LHCN-M2 (cell line): ENCODE results near the gene ZNF182. TPM values are rescaled to one million over a fixed set of nuclear protein-coding genes. Genes with fewer than 3 reads are reported as not detected.
"Not testable (repeated sequence)": the region's sequence is repeated elsewhere in the genome, so short reads cannot be mapped to it uniquely, and the experiment has no call there.

Experiments
- DNase-seq: peaks from one replicate; pipeline ENCODE4 v3.0.0-alpha.2; 2012; ENCODE audit warnings: low read depth
- polyA plus RNA-seq: library from polyadenylated mRNA; unstranded; fragments of >200 nt; gene quantifications from one replicate; pipeline ENCODE4 v1.2.1, GENCODE V29; 2012; ENCODE audit warnings: missing spikeins
- total RNA-seq: library from RNA; depleted of rRNA; stranded (reverse); fragments of >200 nt; gene quantifications from 2 replicates; pipeline ENCODE4 v1.2.3, GENCODE V29; 2014; rRNA removed

ZNF182 gene
- 2.7 and 3.8 TPM in 2 replicates for total RNA-seq
- 1.2 TPM for polyA plus RNA-seq

- peak; percentile 85 for DNase-seq
These were observed at the start of gene ZNF182 for GRCh38 chrX:48003758-48004457. Gene ZNF182, minus strand, starts transcription at chrX:48003989. Its CDS starts 1,380 bp downstream, at chrX:48002609.

DNA sequence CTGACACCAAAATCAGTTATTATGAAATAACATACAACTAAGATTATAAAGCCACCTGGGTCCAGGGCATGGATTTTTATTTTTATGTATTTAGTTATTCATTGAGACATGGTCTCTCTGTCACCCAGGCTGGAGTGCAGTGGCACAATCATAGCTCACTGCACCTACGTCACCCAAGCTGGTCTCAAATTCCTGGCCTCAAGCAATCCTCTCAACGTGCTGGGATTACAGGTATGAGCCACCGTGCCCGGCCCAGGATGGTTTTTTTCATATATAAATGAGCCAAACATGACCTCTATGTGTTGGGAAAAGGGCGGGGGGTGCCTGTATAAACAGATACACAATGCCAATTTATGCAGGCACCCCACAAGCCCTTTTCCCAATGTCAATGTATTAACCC, 43.1 kb upstream of the ZNF182 start:
- no peak for DNase-seq

GRCh38 chrX:48045410-48046311, 41.9 kb upstream of the ZNF182 start:
- DNase-seq, result peak; percentile 32

- DNase-seq, result no peak
These were observed 39.3 kb upstream of the ZNF182 start for GRCh38 chrX:48043056-48043455.

DNA sequence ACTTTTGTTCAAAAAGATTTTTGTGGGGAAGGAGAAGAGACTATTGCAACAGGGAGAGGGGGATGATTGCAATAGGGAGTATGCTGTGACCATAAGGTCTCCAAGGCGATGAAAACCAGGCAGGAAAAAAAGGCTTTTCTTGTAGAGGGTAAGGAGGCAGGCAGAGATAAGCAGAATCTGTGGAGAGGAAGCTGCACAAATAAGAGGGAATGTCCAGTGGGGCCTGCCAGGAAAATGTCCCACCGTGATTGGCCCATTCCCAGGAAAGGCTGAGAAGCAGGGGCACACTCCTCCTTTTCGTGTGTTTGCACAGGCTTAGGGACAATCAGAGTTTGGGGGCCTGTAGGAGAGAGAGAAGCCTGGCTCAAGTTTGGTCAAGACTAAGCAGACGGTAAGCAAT, 32.1 kb upstream of the ZNF182 start:
- DNase-seq, result no peak

- not testable (repeated sequence) for DNase-seq
These were observed 26.9 kb upstream of the ZNF182 start for GRCh38 chrX:48030641-48031173.

DNA sequence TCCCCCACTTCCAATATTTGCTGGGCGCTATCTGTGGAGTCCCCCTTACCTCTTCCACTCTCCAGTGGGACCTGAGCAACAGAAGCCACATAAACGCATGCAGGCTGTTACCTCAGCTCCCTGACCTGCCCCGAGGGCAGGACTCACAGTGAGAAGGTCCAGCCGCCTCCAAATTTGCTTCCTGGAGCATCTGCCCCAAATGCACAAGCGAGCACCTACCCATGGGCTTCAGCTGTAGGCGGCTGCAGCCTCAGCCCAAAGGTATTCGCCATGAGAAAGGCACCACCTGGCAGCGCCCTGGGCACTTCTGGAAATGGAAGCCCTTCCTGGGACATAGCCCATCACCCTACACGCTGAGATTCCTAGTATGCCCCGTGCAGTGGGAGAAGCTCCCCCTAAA, 26.4 kb upstream of the ZNF182 start:
- DNase-seq, result no peak

DNA sequence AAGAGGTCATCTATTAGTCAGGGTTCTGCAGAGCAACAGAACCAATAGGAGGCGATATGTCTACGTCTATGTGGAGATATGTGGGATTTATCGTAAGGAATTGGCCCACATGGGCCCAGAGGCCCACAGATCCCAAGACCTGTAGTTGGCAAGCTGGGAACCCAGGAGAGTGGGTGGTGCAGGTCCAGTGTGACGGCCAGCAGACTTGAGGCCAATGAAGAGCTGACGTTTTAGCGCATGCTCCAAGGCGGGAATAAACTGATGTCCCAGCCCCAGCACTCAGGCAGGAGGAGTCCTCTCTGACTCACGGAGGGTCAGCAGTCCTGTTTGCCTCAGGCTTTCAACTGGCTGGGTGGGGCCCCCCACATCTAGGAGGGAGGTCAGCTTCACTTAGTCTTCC, 24.3 kb upstream of the ZNF182 start:
- DNase-seq, result no peak

DNA sequence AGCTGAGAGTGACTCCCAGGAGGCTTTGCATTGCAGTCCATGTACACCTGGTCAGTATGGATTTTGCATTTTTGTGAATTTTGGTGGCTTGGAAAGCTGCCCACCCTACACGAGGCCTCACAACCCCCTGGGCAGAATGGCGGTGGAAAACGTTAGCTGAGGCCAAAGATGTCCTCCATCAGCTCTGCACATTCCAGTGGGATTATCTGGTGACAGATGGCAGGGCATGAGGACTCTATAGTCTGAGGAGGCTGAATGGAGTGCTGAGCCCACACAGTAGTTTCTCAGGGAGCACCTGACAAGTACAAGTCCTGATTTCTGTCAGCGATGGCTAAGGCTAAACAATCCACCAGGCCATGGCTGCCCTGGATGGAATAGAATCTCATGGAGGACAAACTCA, 23.8 kb upstream of the ZNF182 start:
- not testable (repeated sequence) for DNase-seq

GRCh38 chrX:48025561-48025960, 21.8 kb upstream of the ZNF182 start:
- DNase-seq, result peak; percentile 61

DNA sequence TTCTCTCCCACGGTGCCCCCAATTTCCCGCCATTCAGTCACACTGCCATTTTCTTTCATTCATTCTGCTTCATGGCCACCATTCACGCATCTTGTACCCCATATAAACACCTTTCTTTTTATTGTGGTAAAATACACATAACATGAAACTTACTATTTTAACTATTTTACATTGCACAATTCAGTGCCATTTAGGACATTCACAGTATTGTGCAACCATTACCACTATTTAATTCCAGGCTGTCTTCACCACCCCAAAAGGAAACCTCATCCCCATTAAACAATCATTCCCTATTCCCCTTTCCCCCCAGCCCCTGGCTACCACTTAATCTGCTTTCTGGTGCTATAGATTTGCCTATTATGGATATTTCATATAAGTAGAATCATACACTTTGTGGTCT, 18.9 kb upstream of the ZNF182 start:
- DNase-seq, result no peak

DNA sequence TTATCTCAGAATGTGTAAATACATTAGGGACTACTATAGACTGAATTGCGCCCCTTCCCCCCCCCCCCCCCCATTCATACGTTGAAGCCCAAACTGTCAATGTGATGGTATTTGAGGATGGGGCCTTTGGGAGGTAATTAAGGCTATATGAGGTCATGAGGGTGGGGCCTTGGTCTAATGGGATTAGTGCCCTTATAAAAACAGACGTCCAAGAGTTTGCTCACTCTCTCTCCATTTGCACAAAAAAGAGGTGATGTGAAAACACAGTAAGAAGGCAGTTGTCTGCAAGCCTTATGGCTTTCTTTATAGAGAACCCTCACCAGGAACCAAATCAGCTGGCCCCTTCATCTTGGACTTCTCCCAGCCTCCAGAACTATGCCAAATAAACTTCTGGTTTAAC, 18.3 kb upstream of the ZNF182 start:
- DNase-seq, result no peak

DNA sequence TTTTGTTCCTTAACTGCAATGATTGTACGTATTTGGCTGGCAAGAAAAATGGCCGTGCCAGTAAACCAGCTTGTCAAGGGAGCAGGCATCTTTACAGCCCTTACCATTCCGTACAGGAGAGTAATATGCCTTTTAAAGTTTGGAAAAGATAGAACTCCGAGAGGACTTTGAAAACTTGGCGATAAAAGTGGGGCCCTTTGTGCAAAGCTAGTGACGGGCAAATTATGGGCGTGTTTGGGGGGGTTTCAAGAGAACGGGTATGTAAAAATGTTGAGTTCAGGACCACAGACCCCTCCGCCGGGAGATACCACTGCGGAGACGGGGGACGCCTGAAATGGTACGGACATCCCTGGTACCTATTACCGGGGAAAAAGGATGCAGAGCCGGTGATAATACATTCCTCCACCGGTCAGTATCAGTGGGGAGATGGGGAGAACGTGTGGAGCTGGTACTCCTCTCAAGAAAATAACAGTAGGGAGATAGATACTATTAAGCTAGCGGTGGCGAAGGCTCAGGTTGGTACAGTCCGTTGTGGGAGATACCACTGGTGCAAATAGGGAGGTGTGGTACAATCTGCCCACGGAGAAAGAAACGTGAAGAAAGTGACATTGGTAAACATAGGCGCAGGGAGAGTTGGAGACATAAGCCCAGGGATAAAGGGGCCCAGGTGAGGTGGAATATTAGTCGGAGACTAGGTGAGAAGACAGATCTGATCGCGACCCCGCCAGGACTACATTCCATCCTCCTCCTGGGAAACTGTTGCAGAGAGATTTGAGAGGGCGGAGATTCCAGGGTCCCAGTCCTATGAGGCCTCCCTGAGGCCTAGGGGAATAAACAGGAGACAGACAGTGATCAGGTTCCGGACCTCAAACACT, 17.5 kb upstream of the ZNF182 start:
- peak; percentile 82 for DNase-seq

DNA sequence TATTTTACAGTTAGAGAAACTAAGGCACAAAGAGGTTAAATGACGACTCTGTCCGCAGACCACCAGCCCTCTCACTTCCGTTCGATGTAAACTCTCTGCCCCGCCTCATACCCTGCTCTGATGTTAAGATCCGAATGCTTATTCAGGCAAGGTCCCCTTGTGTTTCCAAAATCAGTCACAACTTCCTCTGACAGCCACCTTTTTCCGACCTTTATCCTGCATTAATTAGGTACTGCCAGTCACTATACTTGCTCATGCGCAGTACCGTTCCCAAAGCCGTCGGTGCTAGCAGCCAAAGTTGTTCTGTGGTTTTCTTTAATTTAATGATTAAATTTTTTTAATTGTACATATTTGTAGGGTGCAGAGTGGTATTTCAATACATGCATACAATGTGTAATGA, 16.7 kb upstream of the ZNF182 start:
- not testable (repeated sequence) for DNase-seq

DNA sequence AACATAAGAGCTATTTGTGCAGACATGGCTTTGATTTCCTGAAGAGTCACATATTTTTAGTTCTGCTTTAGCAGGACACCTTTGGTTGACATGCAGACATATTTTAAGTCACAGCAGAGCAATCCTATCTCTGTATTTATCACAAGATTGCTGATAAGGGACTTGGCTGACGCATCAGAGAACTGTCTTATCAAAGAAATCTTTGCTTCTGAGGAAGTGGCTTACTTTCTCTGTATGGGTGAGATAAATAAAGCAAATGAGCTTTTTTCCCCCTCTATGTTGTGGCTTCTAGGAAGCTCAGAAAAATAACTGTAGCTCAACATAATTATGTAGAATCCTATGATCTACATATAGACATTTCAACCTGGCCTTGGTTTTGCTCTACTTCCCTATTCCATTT, 16.1 kb upstream of the ZNF182 start:
- not testable (repeated sequence) for DNase-seq

DNA sequence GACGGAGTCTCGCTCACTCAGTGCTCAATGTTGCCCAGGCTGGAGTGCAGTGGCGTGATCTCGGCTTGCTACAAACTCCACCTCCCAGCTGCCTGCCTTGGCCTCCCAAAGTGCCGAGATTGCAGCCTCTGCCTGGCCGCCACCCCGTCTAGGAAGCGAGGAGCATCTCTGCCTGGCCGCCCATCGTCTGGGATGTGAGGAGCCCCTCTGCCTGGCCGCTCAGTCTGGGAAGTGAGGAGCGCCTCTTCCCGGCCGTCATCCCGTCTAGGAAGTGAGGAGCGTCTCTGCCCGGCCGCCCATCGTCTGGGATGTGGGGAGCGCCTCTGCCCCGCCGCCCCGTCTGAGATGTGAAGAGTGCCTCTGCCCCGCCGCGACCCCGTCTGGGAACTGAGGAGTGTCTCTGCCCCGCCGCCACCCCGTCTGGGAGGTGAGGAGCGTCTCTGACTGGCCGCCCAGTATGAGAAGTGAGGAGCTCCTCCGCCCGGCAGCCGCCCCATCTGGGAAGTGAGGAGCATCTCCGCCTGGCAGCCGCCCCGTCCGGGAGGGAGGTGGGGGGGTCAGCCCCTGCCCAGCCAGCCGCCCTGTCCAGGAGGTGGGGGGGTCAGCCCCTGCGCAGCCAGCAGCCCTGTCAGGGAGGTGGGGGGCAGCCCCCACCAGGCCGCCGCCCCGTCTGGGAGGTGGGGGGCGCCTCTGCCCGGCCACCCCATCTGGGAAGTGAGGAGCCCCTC, 13.0 kb upstream of the ZNF182 start:
- not testable (repeated sequence) for DNase-seq

DNA sequence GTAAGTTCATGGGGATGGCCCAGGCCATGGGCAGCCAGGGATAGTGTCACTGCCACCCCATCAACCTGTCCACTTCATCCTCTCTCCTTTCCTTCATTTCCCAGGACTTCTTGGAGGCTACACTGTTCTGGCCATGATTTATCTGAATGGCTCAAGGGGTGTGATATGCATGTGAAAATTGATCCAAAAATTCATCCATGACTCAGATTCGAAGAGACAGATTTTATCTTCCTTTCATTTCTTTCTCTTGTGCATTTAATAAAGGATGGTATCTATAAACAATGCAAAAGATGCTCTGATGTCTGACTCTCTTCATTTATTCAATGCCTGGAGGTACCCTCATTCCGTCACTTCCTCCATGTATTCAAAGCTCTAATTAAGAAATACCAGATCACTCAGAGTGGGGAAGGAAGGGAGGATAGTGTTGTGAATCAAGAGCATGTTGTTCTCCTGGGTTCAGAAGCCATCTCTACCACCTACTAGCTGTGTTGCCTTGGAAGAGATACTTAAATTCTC, 5.7 kb upstream of the ZNF182 start:
- not testable (repeated sequence) for DNase-seq

DNA sequence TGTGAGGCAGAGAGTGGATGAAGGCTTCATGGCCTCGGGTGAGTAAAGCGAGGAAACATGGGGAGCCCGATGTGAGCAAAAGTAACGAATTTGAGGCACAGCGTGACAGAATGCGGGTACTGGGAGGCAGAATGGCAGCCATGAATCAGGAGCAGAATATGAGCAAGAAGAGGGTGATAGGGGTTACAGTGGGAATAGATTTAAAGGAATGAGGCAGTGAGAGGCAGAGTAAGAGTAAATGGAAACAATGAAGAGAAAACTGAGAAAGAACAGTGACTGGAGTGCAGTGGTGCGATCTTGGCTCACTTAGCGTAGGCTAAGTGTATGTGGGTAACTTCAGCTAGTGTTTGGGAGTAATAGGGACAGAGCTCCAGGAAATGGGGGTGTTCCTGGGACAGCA, 2.9 kb upstream of the ZNF182 start, which contains the start of gene SPACA5:
SPACA5 (plus strand) TSS at position 301 of the 400 bp plus-strand sequence. CDS start 815 bp downstream, outside the sequence.
- DNase-seq, result not testable (repeated sequence)

DNA sequence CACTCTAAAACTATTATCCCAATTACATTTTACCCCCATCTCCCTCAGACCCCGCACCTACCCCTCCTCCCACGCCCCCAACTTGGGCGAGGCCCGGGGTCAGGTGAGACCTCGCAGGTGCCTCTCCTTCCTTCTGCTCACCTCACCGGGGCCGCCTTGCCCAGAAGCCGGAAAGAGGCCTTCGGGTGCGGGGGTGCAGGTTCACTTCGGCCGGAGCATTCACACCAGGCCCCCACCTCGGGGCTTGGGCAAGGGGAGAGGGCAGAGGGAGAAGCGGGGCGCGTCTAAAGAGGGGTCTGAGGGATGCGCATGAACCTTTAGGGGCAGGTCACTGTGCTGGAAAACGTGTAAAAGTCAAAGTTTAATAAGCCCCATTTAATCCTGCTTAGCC, 427 bp downstream of the ZNF182 start:
- no peak for DNase-seq

GRCh38 chrX:48002929-48003328, 860 bp downstream of the ZNF182 start:
- DNase-seq, result no peak
